AG09309 (cell line): ENCODE data around the gene INTS6L.
A peak's percentile ranks its signal among the peaks of the same experiment; 100 is the strongest.

ENCODE experiments used
- DNase-seq: peaks from one replicate; pipeline ENCODE4 v3.0.0-alpha.2; 2010; ENCODE audit warnings: low read depth
- H3K4me3 ChIP-seq: 2 replicates; pipeline ENCODE4 v1.5.1; 2011; ENCODE audit warnings: mild to moderate bottlenecking, low read depth, low read length, moderate library complexity; ENCODE audit not compliant: control insufficient read depth
- TF ChIP-seq, protein P1 (sequence below): IDR thresholded peaks from 2 replicates; pipeline ENCODE4 v1.5.1; 2011; ENCODE audit warnings: mild to moderate bottlenecking, low read depth, low read length, inconsistent platforms; ENCODE audit not compliant: insufficient read depth, control insufficient read depth; ENCODE audit errors: missing control alignments

INTS6L gene

DNA sequence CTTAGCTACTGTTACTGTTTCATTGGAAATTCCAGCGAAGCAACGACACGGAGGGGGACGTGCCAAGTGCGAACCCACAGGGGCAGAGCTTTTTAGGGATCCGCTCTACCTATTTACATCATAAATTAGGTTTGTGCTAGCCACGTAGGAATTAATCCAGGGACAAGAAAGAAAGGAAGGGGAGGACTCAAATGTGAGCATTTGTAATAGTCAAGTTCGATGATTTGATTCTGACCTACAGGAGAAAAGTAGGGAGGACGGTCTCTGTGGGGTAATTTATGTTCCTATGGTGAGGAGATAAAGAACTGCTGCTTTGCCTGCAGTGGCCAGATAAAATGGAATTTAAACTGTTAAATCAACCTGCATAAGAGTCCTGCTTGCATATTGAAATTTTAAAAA lies 1.7 kb downstream of the INTS6L start:
- no peak for DNase-seq
- TF ChIP-seq, protein P1, sequence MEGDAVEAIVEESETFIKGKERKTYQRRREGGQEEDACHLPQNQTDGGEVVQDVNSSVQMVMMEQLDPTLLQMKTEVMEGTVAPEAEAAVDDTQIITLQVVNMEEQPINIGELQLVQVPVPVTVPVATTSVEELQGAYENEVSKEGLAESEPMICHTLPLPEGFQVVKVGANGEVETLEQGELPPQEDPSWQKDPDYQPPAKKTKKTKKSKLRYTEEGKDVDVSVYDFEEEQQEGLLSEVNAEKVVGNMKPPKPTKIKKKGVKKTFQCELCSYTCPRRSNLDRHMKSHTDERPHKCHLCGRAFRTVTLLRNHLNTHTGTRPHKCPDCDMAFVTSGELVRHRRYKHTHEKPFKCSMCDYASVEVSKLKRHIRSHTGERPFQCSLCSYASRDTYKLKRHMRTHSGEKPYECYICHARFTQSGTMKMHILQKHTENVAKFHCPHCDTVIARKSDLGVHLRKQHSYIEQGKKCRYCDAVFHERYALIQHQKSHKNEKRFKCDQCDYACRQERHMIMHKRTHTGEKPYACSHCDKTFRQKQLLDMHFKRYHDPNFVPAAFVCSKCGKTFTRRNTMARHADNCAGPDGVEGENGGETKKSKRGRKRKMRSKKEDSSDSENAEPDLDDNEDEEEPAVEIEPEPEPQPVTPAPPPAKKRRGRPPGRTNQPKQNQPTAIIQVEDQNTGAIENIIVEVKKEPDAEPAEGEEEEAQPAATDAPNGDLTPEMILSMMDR = no peak

DNA sequence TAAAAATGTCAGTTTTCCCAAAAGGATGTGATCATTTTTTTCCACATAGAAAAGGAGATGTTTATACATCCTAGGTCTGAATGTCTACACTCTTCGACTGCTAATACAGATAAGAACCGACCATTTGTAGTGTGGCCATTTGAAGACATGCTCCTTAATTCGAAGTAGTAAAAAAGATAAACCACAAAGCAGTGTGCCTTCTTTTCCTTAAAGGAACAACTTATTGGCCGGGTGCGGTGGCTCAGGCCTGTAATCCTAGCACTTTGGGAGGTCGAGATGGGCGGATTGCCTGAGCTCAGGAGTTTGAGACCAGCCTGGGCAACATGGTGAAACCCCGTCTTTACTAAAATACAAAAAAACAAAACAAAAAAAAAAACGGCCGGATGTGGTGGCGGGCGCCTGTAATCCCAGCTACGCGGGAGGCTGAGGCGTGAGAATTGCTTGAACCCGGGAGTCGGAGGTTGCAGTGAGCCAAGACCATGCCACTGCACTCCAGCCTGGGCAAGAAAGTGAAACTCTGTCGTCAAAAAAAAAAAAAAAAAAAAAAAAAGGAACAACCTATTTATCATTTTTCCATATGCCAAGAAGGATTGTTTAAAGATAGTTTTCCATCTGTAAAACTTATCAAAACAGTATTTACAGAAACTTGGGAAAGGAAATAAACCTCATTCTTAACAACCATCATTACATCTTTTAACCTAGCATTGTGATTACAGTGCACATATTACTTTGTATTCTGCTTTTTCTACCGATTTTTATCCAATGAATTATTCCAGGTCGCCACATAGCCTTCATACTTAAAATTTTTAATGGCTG lies 2.6 kb downstream of the INTS6L start:
- no peak overlapping the region for H3K4me3 ChIP-seq

More for the DNA sequence above, 1.7 kb downstream of the INTS6L start:
- peak overlapping the region; percentile 52 for H3K4me3 ChIP-seq

DNA sequence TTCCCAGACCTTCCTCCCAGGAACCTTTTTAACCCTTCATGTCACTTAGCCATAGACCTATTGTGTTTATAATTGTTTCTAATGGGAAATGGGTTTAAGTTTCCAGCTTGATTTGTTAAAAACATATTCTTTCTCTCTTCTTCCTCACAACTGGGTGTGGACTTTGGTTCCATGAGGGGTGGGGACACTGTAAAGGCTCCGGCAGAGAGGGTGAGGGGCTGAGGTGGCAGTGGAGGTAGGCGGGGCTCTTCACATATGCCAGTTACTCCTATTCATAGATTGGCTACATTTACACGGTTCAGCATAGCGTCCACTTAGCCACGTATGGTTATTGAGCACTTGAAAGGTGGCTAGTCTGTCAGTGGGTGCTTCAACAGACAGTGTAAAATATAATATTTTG lies 7.8 kb downstream of the INTS6L start:
- DNase-seq = no peak
- no peak overlapping the region for H3K4me3 ChIP-seq
- TF ChIP-seq, protein P1 = no peak

More for the DNA sequence above, 2.6 kb downstream of the INTS6L start:
- no peak for DNase-seq
- TF ChIP-seq, protein P1 = no peak

DNA sequence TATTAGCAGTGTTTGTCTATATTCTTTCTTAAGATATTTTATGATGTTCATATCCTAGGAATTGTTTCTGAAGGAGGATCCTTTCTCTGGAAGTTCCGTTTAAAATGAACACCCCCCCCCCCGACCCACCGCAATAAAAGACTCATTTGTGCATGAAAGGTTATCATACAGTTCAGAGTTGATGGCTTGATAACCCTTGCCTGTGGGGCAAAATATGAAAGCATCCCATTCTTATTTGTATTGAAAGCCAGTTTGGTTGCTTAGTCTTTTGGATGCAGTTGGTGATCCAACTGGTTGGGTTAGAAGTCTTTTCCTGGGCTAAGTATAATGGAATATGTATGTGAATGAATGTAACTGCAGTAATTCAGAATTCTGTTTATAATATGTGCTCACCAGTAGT lies 8.3 kb downstream of the INTS6L start:
- no peak overlapping the region for H3K4me3 ChIP-seq
- no peak for DNase-seq
- TF ChIP-seq, protein P1 = no peak

DNA sequence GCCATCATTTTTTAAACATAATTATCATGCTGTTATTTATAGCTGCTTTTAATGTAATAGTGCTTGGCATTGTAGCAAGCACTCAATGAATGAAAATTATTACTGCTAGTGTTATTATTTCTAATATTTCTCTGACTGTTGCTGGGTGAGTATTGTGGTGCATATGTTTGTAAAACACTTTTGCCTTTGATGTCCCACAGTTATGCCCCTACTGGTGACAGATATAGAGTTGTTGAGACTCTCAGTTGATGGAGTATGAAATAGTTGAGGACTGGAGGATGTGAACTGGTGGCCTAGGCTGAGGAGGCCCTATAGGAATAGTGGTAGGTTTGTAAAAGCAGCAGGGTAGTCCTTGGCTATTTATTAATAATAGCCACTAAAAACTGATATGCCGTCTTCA lies 9.6 kb downstream of the INTS6L start:
- H3K4me3 ChIP-seq = no peak overlapping the region
- DNase-seq = no peak
- TF ChIP-seq, protein P1 = no peak

DNA sequence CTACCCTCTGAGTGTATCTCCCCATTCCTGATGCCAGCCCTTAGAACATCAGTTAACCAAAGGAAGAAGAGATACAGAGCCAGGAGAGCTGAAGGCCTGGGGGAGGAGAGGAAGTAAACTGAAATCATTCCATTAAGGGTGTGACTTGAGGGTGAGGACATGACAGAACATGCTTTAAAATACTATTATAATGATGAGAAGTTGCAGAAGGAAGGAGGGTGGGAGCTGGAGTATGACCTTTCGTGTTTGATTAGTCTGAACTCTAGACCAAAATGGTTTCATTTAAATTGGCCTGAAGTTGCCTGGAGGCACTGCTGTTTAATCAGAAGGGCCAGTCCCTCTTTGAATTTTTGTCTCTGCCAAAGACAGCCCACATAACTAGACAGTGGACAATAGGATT lies 11.4 kb downstream of the INTS6L start:
- DNase-seq = no peak
- no peak overlapping the region for H3K4me3 ChIP-seq
- TF ChIP-seq, protein P1 = no peak
